Astrocyte of the spinal cord (primary cell): ENCODE results near the gene ASMTL.
"Not testable (repeated sequence)": the region's sequence is repeated elsewhere in the genome, so short reads cannot be mapped to it uniquely, and the experiment has no call there.

ENCODE experiments used
- DNase-seq: peaks from one replicate; pipeline ENCODE4 v3.0.0; 2011; ENCODE audit warnings: low read depth, low spot score
- H3K4me3 ChIP-seq: 2 replicates; pipeline ENCODE4 v1.5.1; 2011; ENCODE audit warnings: low read depth, mild to moderate bottlenecking, low read length, moderate library complexity
- in situ Hi-C: cut with HindIII; loops from 2 replicates; pipeline ENCODE4 v1.10.0; 2017; ENCODE audit warnings: low sequenced_read_pairs
- TF ChIP-seq, protein P1 (sequence below): IDR thresholded peaks from 2 replicates; pipeline ENCODE4 v1.5.1; 2012; ENCODE audit warnings: low read depth, mild to moderate bottlenecking, low read length, inconsistent platforms

The ASMTL gene

DNA sequence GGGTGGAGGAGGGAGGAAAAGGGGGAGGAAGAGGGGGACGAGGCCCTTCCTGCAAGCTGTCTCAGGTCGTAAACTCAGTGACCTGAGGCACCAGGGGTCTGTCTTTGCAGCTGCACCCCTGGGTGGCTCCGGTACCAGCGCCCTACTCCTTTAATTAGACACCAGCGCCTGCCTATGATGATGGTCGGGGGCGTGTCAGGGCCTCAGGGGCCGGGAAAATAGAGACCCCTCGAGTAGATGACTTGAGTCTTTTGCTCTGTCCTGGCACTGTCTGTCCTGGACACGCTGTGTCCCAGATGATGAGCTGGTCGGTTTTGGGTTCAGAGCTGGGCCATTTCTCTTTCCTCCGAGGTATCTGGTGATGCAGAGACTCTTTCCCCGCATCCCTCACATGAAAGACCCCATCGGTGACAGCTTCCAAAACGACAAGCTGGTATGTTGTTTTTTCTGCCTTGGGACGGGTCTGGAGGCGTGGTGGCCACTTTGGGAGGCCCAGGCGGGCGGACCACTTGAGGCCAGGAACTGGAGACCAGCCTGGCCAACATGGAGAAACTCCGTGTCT lies 72.0 kb downstream of the ASMTL start:
- no peak overlapping the region for H3K4me3 ChIP-seq
- DNase-seq, result no peak
- in situ Hi-C loops, result no loop called here
- TF ChIP-seq, protein P1, sequence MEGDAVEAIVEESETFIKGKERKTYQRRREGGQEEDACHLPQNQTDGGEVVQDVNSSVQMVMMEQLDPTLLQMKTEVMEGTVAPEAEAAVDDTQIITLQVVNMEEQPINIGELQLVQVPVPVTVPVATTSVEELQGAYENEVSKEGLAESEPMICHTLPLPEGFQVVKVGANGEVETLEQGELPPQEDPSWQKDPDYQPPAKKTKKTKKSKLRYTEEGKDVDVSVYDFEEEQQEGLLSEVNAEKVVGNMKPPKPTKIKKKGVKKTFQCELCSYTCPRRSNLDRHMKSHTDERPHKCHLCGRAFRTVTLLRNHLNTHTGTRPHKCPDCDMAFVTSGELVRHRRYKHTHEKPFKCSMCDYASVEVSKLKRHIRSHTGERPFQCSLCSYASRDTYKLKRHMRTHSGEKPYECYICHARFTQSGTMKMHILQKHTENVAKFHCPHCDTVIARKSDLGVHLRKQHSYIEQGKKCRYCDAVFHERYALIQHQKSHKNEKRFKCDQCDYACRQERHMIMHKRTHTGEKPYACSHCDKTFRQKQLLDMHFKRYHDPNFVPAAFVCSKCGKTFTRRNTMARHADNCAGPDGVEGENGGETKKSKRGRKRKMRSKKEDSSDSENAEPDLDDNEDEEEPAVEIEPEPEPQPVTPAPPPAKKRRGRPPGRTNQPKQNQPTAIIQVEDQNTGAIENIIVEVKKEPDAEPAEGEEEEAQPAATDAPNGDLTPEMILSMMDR, result no peak

- in situ Hi-C loops, result no loop called here
Measured at GRCh38 chrX:1378306-1378759, 74.4 kb downstream of the ASMTL start.

DNA sequence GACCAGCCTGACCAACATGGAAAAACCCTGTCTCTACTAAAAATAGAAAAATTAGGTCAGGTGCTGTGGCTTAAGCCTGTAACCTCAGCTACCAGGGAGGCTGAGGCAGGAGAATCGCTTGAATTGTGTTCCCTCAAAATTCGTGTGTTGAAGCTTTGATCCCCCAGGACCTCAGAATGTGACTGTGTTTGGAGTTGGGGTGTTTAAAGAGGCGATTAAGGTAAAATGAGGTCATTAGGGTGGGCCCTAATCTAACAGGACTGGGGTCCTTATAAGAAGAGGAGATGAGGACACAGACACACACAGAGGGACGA lies 84.4 kb downstream of the ASMTL start:
- TF ChIP-seq, protein P1, result no peak
- no peak for DNase-seq
- no peak overlapping the region for H3K4me3 ChIP-seq
- in situ Hi-C loops, result no loop called here

More at GRCh38 chrX:1378306-1378759, 74.4 kb downstream of the ASMTL start:
- H3K4me3 ChIP-seq, result no peak overlapping the region
- TF ChIP-seq, protein P1, result no peak
- no peak for DNase-seq

GRCh38 chrX:1366363-1366762 lies 86.3 kb downstream of the ASMTL start:
- in situ Hi-C loops, DNase-seq, H3K4me3 ChIP-seq: not testable (repeated sequence)

- in situ Hi-C loops, result no loop called here
- TF ChIP-seq, protein P1, result no peak
- no peak overlapping the region for H3K4me3 ChIP-seq
- DNase-seq, result no peak
Measured at GRCh38 chrX:1361910-1362309, 90.8 kb downstream of the ASMTL start.

DNA sequence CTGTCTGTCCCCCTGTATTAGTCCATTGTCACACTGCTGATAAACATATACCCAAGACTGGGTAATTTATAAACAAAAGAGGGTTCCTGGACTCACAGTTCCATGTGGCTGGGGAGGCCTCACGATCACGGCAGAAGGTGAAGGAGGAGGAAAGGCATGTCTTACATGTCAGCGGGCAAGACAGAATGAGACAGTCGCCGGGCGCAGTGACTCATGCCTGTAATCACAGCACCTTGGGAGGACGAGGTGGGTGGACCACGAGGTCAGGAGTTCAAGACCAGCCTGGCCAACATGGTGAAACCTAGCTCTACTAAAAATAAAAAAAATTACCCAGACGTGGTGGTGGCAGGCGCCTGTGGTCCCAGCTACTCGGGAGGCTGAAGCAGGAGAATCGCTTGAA lies 91.4 kb downstream of the ASMTL start:
- DNase-seq, result no peak
- TF ChIP-seq, protein P1, result no peak
- H3K4me3 ChIP-seq, result no peak overlapping the region
- in situ Hi-C loops, result no loop called here

DNA sequence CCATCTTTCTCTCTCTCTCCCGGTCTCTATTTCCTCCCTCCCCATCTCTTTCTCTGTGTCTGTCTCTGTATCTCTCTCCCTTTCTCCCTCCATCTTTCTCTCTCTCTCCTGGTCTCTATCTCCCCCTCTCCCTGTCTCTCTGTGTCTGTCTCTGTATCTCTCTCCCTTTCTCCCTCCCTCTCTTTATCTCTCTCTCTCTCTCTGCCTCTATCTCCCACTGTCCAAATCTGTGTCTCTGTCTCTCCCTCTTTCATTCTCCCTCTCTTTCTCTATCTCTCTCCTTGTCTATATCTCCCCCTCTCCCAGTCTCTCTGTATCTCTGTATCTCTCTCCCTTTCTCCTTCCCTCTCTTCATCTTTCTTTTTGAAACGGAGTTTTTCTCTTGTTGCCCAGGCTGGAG lies 92.5 kb downstream of the ASMTL start:
- in situ Hi-C loops, result no loop called here
- TF ChIP-seq, protein P1, result no peak
- no peak overlapping the region for H3K4me3 ChIP-seq
- DNase-seq, result no peak
